Chondrocyte (in vitro differentiated cells): ENCODE data around the gene CISD2. TPM values are rescaled to one million over a fixed set of nuclear protein-coding genes. Genes with fewer than 3 reads are reported as not detected.
A peak's percentile ranks its signal among the peaks of the same experiment; 100 is the strongest.
"Not testable (repeated sequence)": the region's sequence is repeated elsewhere in the genome, so short reads cannot be mapped to it uniquely, and the experiment has no call there.

Experiments
- DNase-seq: peaks from one replicate; pipeline ENCODE4 v3.0.0; 2021; ENCODE audit warnings: mixed read lengths, low spot score
- H3K27ac Mint-ChIP-seq: one replicate; pipeline ENCODE4 v1.8.0; 2021; ENCODE audit warnings: mild to moderate bottlenecking, moderate library complexity, mixed read lengths; ENCODE audit not compliant: unreplicated experiment
- H3K27me3 Mint-ChIP-seq: 2 replicates; pipeline ENCODE4 v1.8.0; 2021; ENCODE audit warnings: low read depth, mixed read lengths
- H3K36me3 Mint-ChIP-seq: 2 replicates; pipeline ENCODE4 v1.8.0; 2021; ENCODE audit warnings: low read depth, mixed read lengths
- H3K4me1 Mint-ChIP-seq: 2 replicates; pipeline ENCODE4 v1.8.0; 2021; ENCODE audit warnings: low read depth, mild to moderate bottlenecking, mixed read lengths
- H3K4me3 Mint-ChIP-seq: one replicate; pipeline ENCODE4 v1.8.0; 2021; ENCODE audit warnings: mild to moderate bottlenecking, moderate library complexity, mixed read lengths; ENCODE audit not compliant: unreplicated experiment
- H3K9me3 Mint-ChIP-seq: 2 replicates; pipeline ENCODE4 v1.8.0; 2021; ENCODE audit warnings: low read depth, mixed read lengths
- CTCF ChIP-seq: fragments of 200-600 bp; sonication (generic); IDR thresholded peaks from 2 replicates; pipeline ENCODE4 v1.5.0; 2021; ENCODE audit warnings: antibody characterized with exemption, mild to moderate bottlenecking, moderate library complexity
- total RNA-seq: library from RNA; stranded (reverse); gene quantifications from 3 replicates; pipeline ENCODE4 v1.2.1, GENCODE V29; 2021

The CISD2 gene
- total RNA-seq, 1 donor from 2014 or later = 30.9 TPM

GRCh38 chr4:102871772-102872171, 3.0 kb downstream of the CISD2 start:
- no peak overlapping the region for H3K4me3 Mint-ChIP-seq
- peaks cover 5% of the 10 kb centered on the region for H3K36me3 Mint-ChIP-seq
- H3K4me1 Mint-ChIP-seq = peaks cover 35% of the 10 kb centered on the region
- H3K27me3 Mint-ChIP-seq = no peaks in the 10 kb centered on the region
- no peak for DNase-seq
- no peak overlapping the region for H3K27ac Mint-ChIP-seq
- no peaks in the 10 kb centered on the region for H3K9me3 Mint-ChIP-seq
- no peak for TF ChIP-seq CTCF

- H3K27me3 Mint-ChIP-seq = not testable (repeated sequence)
- peaks cover 16% of the 10 kb centered on the region for H3K4me1 Mint-ChIP-seq
Observed at GRCh38 chr4:102877477-102878106, 8.8 kb downstream of the CISD2 start.

GRCh38 chr4:102878349-102878748, 9.6 kb downstream of the CISD2 start:
- Mint-ChIP-seq H3K4me1 (peaks cover 18% of the 10 kb centered on the region), H3K4me3 (peak overlapping the region; percentile 13), H3K27ac (peak overlapping the region; percentile 91)
- DNase-seq, H3K27me3 Mint-ChIP-seq, H3K9me3 Mint-ChIP-seq, H3K36me3 Mint-ChIP-seq: not testable (repeated sequence)

More at GRCh38 chr4:102877477-102878106, 8.8 kb downstream of the CISD2 start:
- not testable (repeated sequence) for H3K9me3 Mint-ChIP-seq, H3K36me3 Mint-ChIP-seq, H3K4me3 Mint-ChIP-seq, DNase-seq
- H3K27ac Mint-ChIP-seq = peak overlapping the region; percentile 91

- no peaks in the 10 kb centered on the region for H3K9me3 Mint-ChIP-seq
- no peak for DNase-seq
- H3K4me1 Mint-ChIP-seq = peaks cover 23% of the 10 kb centered on the region
- no peaks in the 10 kb centered on the region for H3K27me3 Mint-ChIP-seq
- TF ChIP-seq CTCF = no peak
- peaks cover 6% of the 10 kb centered on the region for H3K36me3 Mint-ChIP-seq
- no peak overlapping the region for H3K4me3 Mint-ChIP-seq
- H3K27ac Mint-ChIP-seq = peak overlapping the region; percentile 91
Observed at GRCh38 chr4:102878901-102879300, 10.1 kb downstream of the CISD2 start.

GRCh38 chr4:102881343-102881742, 12.6 kb downstream of the CISD2 start:
- peaks cover 5% of the 10 kb centered on the region for H3K36me3 Mint-ChIP-seq
- no peaks in the 10 kb centered on the region for H3K9me3 Mint-ChIP-seq
- no peak for TF ChIP-seq CTCF
- H3K4me3 Mint-ChIP-seq = no peak overlapping the region
- H3K4me1 Mint-ChIP-seq = peaks cover 32% of the 10 kb centered on the region
- no peak overlapping the region for H3K27ac Mint-ChIP-seq
- DNase-seq = no peak
- no peaks in the 10 kb centered on the region for H3K27me3 Mint-ChIP-seq

- Mint-ChIP-seq H3K4me1 (peaks cover 27% of the 10 kb centered on the region), H3K27ac (no peak overlapping the region), H3K36me3 (peaks cover 6% of the 10 kb centered on the region), H3K9me3 (no peaks in the 10 kb centered on the region), H3K27me3 (no peaks in the 10 kb centered on the region), H3K4me3 (no peak overlapping the region)
- TF ChIP-seq CTCF = no peak
- no peak for DNase-seq
Observed at GRCh38 chr4:102883278-102883677, 14.5 kb downstream of the CISD2 start.

- DNase-seq, H3K36me3 Mint-ChIP-seq, H3K4me3 Mint-ChIP-seq, H3K9me3 Mint-ChIP-seq, H3K27ac Mint-ChIP-seq, H3K27me3 Mint-ChIP-seq: not testable (repeated sequence)
- peaks cover 15% of the 10 kb centered on the region for H3K4me1 Mint-ChIP-seq
Observed at GRCh38 chr4:102888570-102888969, 19.8 kb downstream of the CISD2 start.

GRCh38 chr4:102889866-102890265, 21.1 kb downstream of the CISD2 start:
- H3K4me3 Mint-ChIP-seq, H3K27ac Mint-ChIP-seq, DNase-seq, H3K36me3 Mint-ChIP-seq, H3K4me1 Mint-ChIP-seq, H3K9me3 Mint-ChIP-seq, H3K27me3 Mint-ChIP-seq: not testable (repeated sequence)

GRCh38 chr4:102896547-102896946, 27.8 kb downstream of the CISD2 start:
- not testable (repeated sequence) for DNase-seq, H3K36me3 Mint-ChIP-seq, H3K9me3 Mint-ChIP-seq, H3K27me3 Mint-ChIP-seq, H3K27ac Mint-ChIP-seq, H3K4me3 Mint-ChIP-seq, H3K4me1 Mint-ChIP-seq
